ENCODE measurements around the gene REXO5.

GRCh38 chr16:20767577-20767976 lies 38.8 kb upstream of the REXO5 start:
- TF ChIP-seq, protein P1, sequence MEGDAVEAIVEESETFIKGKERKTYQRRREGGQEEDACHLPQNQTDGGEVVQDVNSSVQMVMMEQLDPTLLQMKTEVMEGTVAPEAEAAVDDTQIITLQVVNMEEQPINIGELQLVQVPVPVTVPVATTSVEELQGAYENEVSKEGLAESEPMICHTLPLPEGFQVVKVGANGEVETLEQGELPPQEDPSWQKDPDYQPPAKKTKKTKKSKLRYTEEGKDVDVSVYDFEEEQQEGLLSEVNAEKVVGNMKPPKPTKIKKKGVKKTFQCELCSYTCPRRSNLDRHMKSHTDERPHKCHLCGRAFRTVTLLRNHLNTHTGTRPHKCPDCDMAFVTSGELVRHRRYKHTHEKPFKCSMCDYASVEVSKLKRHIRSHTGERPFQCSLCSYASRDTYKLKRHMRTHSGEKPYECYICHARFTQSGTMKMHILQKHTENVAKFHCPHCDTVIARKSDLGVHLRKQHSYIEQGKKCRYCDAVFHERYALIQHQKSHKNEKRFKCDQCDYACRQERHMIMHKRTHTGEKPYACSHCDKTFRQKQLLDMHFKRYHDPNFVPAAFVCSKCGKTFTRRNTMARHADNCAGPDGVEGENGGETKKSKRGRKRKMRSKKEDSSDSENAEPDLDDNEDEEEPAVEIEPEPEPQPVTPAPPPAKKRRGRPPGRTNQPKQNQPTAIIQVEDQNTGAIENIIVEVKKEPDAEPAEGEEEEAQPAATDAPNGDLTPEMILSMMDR (conservative IDR thresholded peaks at IDR 0.05; ENCODE audit: low read depth, low read length) = no peak
- no peak for TF ChIP-seq EZH2 (IDR thresholded peaks at IDR 0.05; ENCODE audit: borderline replicate concordance, low read depth, low read length, poor library complexity, severe bottlenecking)
